Measurements from ENCODE around the gene METTL23.
A peak's percentile ranks its signal among the peaks of the same experiment; 100 is the strongest.
"Not testable (repeated sequence)": the region's sequence is repeated elsewhere in the genome, so short reads cannot be mapped to it uniquely, and the experiment has no call there.

METTL23 gene

DNA sequence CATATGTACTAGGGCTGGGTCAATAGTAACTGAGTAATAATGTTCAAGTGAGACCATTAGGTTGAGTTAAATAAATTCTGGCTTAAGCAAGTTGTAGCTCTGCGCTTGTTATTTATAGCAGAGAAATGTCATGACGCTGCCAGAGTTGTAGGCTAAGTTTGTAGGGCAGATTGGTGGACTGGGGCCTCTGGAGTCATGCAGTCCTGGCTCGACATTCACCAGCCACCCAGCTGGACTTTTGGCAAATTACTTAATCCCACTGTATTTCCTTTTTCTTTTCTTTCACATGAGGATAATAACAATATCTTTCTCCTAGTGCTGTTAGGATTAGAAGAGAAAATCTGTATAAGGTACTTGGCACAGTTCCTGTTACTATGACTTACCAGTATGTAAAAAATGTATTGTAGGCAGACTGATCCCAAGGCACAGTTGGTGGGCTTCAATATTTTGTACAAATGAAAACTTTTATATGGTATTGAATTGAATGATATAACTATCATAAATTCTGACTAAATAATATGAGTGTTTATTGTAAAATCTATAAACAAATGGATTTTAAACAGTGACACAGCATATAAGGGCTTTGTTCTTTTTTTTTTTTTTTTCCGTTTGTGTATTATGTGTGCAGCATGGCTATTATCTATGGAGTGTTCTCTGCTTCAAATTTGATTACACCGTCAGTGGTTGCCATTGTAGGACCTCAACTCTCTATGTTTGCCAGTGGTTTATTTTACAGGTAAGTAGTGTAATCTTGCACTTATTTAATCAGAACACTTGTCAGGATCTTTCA lies 13.9 kb downstream of the METTL23 start:
- peaks cover 46% of the 10 kb centered on the region for H3K36me3 ChIP-seq (ENCODE audit: insufficient read depth, low read length)
- H3K9ac ChIP-seq (ENCODE audit: insufficient read length): peak overlapping the region; percentile 12
- no peak for DNase-seq (ENCODE audit: low read depth, low spot score)
- no peaks in the 10 kb centered on the region for H3K9me3 ChIP-seq (ENCODE audit: low read depth, low read length)
- TF ChIP-seq EZH2 (IDR thresholded peaks at IDR 0.05) (no peak), FOXP2 (optimal IDR thresholded peaks at IDR 0.05; ENCODE audit: control extremely low read depth, extremely low read length, insufficient read depth) (no peak), POLR2AphosphoS5 (IDR thresholded peaks at IDR 0.05; ENCODE audit: borderline replicate concordance, low read depth, low read length) (no peak)
- H3K4me3 ChIP-seq: peak overlapping the region; percentile 59
- peak overlapping the region; percentile 80 for H3K27ac ChIP-seq

DNA sequence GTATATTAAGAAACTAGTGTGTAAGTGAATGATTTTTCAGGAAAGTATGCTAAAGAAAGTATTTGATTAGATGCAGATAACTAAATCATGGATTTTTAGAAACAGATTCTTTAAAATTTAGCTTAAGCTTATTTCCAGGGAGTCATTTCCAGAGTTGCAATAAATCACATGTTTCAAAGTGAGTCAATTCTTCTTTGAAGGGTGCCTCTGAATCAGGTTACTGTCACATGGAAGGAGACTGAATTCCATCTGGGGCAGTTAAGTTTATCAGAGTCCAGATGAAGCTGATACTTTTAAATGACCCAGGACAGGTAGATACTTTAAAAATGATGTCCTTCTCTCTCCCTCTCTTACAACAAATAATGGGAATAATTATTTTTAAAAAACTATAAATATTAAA lies 16.3 kb downstream of the METTL23 start:
- DNase-seq (ENCODE audit: low read depth, low spot score): no peak
- no peak overlapping the region for H3K27ac ChIP-seq
- no peak for TF ChIP-seq EZH2 (IDR thresholded peaks at IDR 0.05)
- TF ChIP-seq POLR2AphosphoS5 (IDR thresholded peaks at IDR 0.05; ENCODE audit: borderline replicate concordance, low read depth, low read length): no peak
- TF ChIP-seq FOXP2 (optimal IDR thresholded peaks at IDR 0.05; ENCODE audit: control extremely low read depth, extremely low read length, insufficient read depth): no peak
- no peak overlapping the region for H3K4me3 ChIP-seq
- no peak overlapping the region for H3K9ac ChIP-seq (ENCODE audit: insufficient read length)
- no peaks in the 10 kb centered on the region for H3K9me3 ChIP-seq (ENCODE audit: low read depth, low read length)
- peaks cover 48% of the 10 kb centered on the region for H3K36me3 ChIP-seq (ENCODE audit: insufficient read depth, low read length)

DNA sequence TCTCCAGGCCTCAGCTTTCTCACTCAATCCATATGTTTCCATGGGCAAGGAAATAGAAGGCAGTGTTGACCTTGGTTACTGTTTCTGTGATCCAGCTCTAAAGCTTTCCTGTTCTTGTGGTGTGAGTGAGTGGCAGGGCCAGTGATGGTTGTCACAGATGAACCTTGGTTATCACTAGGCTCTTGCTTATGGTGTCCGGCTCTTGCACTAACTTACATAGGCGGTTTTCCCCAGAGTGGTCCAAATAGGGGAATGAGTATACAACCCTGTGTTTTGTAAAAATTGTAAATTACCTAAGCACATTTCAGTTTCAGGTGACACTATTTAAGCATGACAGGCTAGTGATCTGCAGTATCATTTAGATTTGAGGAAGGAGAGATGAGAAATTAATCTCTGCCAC lies 18.1 kb downstream of the METTL23 start:
- H3K9me3 ChIP-seq (ENCODE audit: low read depth, low read length): no peaks in the 10 kb centered on the region
- no peak overlapping the region for H3K4me3 ChIP-seq
- H3K9ac ChIP-seq (ENCODE audit: insufficient read length): no peak overlapping the region
- TF ChIP-seq EZH2 (IDR thresholded peaks at IDR 0.05) (no peak), POLR2AphosphoS5 (IDR thresholded peaks at IDR 0.05; ENCODE audit: borderline replicate concordance, low read depth, low read length) (no peak), FOXP2 (optimal IDR thresholded peaks at IDR 0.05; ENCODE audit: control extremely low read depth, extremely low read length, insufficient read depth) (no peak)
- peaks cover 48% of the 10 kb centered on the region for H3K36me3 ChIP-seq (ENCODE audit: insufficient read depth, low read length)
- no peak overlapping the region for H3K27ac ChIP-seq
- DNase-seq (ENCODE audit: low read depth, low spot score): no peak

DNA sequence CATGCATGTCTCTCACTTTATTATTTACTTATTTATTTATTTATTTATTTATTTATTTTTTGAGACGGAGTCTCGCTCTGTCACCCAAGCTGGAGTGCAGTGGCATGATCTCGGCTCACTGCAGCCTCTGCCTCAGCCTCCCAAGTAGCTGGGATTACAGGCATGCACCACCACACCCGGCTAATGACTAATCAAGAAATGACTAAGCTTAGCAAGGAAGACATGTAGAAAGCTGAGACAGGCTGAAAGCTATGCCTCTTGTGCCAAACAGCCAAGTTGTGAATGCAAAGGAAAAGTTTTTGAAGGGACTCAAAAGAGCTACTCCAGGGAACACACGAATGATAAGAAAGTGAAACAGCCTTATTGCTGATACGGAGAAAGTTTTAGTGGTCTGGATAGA lies 19.1 kb downstream of the METTL23 start:
- peaks cover 48% of the 10 kb centered on the region for H3K36me3 ChIP-seq (ENCODE audit: insufficient read depth, low read length)
- not testable (repeated sequence) for H3K27ac ChIP-seq; DNase-seq (ENCODE audit: low read depth, low spot score)

DNA sequence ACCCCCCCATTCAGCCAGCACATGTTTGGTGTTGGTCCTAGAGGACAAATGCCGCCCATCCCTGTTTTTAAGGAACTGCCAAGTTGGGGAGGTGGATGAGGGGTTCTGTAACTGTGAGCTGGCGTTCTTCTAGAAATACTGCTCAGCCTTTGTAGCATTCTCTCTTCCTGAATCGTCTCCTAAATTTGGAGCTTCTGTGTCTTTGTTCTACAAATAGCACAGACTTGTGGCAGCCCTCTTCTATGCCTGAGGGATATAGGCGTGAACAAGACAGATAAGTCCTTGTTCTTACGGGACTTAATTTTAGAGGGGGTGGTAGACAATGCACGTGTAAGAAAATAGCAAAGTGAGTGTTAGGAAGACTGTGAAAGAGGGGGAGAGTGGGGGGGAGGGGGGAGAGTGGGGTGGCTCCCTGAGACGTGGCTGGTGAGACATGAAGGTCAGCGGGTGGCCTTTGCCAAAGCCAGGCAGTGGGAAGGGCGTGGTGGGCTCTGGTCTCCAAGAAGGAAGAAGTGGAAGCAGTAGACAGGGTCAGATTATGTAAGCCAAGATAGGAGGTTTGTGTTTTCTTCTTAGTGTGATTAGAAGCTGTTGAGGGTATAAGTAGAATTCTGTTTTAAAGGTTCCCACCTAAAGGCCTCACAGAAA lies 21.2 kb downstream of the METTL23 start:
- H3K9ac ChIP-seq (ENCODE audit: insufficient read length): no peak overlapping the region
- no peaks in the 10 kb centered on the region for H3K9me3 ChIP-seq (ENCODE audit: low read depth, low read length)
- no peak overlapping the region for H3K27ac ChIP-seq
- DNase-seq (ENCODE audit: low read depth, low spot score): no peak
- H3K36me3 ChIP-seq (ENCODE audit: insufficient read depth, low read length): peaks cover 35% of the 10 kb centered on the region
- TF ChIP-seq POLR2AphosphoS5 (IDR thresholded peaks at IDR 0.05; ENCODE audit: borderline replicate concordance, low read depth, low read length) (no peak), FOXP2 (optimal IDR thresholded peaks at IDR 0.05; ENCODE audit: control extremely low read depth, extremely low read length, insufficient read depth) (no peak), EZH2 (IDR thresholded peaks at IDR 0.05) (no peak)
- no peak overlapping the region for H3K4me3 ChIP-seq

More for the DNA sequence above, 19.1 kb downstream of the METTL23 start:
- not testable (repeated sequence) for H3K4me3 ChIP-seq; H3K9ac ChIP-seq (ENCODE audit: insufficient read length); H3K9me3 ChIP-seq (ENCODE audit: low read depth, low read length)

DNA sequence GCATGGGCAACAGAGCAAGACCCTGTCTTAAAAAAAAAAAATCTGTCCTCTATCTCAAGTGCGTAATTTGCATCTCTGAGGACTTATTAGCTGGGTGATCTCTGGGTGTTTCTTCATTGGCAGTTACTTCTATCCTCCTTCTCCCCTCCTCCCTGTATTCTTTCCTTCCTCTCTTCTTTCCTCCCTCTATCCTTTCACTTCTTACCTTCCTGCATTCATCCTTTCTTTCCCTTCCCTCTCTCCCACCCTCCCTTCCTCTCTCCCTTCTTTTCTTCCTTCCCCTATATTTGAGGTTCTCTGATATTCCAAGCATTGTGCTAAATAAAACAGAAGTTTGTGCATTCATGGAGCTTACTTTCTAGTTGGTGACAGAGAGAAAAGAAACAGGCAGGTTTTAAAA lies 22.0 kb downstream of the METTL23 start:
- no peak overlapping the region for H3K4me3 ChIP-seq
- H3K27ac ChIP-seq: no peak overlapping the region
- H3K9ac ChIP-seq (ENCODE audit: insufficient read length): no peak overlapping the region
- DNase-seq (ENCODE audit: low read depth, low spot score): no peak
- H3K36me3 ChIP-seq (ENCODE audit: insufficient read depth, low read length): peaks cover 29% of the 10 kb centered on the region
- no peaks in the 10 kb centered on the region for H3K9me3 ChIP-seq (ENCODE audit: low read depth, low read length)
- TF ChIP-seq EZH2 (IDR thresholded peaks at IDR 0.05) (no peak), FOXP2 (optimal IDR thresholded peaks at IDR 0.05; ENCODE audit: control extremely low read depth, extremely low read length, insufficient read depth) (no peak), POLR2AphosphoS5 (IDR thresholded peaks at IDR 0.05; ENCODE audit: borderline replicate concordance, low read depth, low read length) (no peak)

DNA sequence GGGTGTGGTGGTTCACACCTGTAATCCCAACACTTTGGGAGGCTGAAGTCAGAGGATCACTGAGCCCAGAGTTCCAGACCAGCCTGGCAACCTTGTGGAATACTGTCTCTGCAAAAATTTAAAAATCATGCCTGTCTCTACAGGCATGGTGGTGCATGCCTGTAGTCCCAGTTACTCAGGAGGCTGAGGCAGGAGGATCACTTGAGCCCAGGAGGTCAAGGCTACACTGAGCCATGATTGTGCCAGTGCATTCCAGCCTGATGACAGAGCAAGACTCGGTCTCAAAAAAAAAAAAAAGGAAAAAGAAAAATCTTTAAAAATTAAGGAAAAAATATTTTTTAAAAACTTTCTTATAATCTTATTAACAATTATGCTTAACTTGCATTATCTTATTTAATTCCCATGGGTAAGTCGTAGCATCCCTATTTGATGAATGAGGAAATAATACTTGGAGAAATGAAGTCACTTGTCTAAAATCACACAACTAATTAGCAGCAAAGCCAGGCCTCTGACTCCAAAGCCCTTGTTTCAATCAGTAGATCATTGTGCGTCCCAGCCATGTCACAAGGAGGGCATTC lies 24.9 kb downstream of the METTL23 start:
- Histone ChIP-seq H3K4me3 (no peak overlapping the region), H3K27ac (no peak overlapping the region), H3K36me3 (ENCODE audit: insufficient read depth, low read length) (peaks cover 7% of the 10 kb centered on the region), H3K9me3 (ENCODE audit: low read depth, low read length) (no peaks in the 10 kb centered on the region), H3K9ac (ENCODE audit: insufficient read length) (no peak overlapping the region)
- no peak for DNase-seq (ENCODE audit: low read depth, low spot score)
- TF ChIP-seq EZH2 (IDR thresholded peaks at IDR 0.05) (no peak), POLR2AphosphoS5 (IDR thresholded peaks at IDR 0.05; ENCODE audit: borderline replicate concordance, low read depth, low read length) (no peak), FOXP2 (optimal IDR thresholded peaks at IDR 0.05; ENCODE audit: control extremely low read depth, extremely low read length, insufficient read depth) (no peak)

DNA sequence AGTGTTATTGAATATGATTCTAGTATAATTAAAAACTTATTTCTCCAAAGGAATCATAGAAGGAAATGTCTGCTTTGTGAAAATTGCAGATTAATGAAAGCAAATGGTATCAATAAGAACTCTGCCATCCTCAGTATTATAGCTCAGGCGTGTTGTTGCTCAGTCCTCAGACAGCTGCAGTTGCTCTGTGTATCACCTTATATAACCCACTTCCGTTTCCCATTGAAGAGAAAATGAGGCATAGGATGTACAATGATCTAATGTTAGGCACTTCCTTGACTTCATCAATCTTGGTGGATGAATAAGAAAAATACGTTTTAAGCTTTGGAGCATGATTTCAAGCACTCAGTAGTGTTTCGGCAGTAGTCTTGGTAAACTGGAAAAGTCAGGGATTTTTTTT lies 25.4 kb downstream of the METTL23 start:
- TF ChIP-seq POLR2AphosphoS5 (IDR thresholded peaks at IDR 0.05; ENCODE audit: borderline replicate concordance, low read depth, low read length) (no peak), EZH2 (IDR thresholded peaks at IDR 0.05) (no peak), FOXP2 (optimal IDR thresholded peaks at IDR 0.05; ENCODE audit: control extremely low read depth, extremely low read length, insufficient read depth) (no peak)
- peaks cover 9% of the 10 kb centered on the region; the same call in 1 of the 2 replicates for H3K36me3 ChIP-seq (ENCODE audit: insufficient read depth, low read length)
- H3K9ac ChIP-seq (ENCODE audit: insufficient read length): no peak overlapping the region
- no peak for DNase-seq (ENCODE audit: low read depth, low spot score)
- no peaks in the 10 kb centered on the region for H3K9me3 ChIP-seq (ENCODE audit: low read depth, low read length)
- no peak overlapping the region for H3K4me3 ChIP-seq
- H3K27ac ChIP-seq: no peak overlapping the region
